Colonic mucosa (tissue), 4 donors: ENCODE results near the gene MYADM. TPM values are rescaled to one million over a fixed set of nuclear protein-coding genes. Genes with fewer than 3 reads are reported as not detected.

Experiments used
- DNase-seq: peaks from one replicate; pipeline ENCODE4 v3.0.0-alpha.2; 2020
- H3K27ac ChIP-seq: fragments of 200-600 bp; one replicate; pipeline ENCODE4 v1.8.0; 2021
- H3K27me3 ChIP-seq: fragments of 200-600 bp; one replicate; pipeline ENCODE4 v1.8.0; 2021
- H3K36me3 ChIP-seq: fragments of 200-600 bp; one replicate; pipeline ENCODE4 v1.8.0; 2021
- H3K4me1 ChIP-seq: fragments of 200-600 bp; one replicate; pipeline ENCODE4 v1.8.0; 2021; ENCODE audit warnings: mild to moderate bottlenecking
- H3K4me3 ChIP-seq: fragments of 200-600 bp; one replicate; pipeline ENCODE4 v1.8.0; 2021
- H3K9ac ChIP-seq, 2 donors: one replicate each; pipeline ENCODE4 v1.7.0; 2013; ENCODE audit warnings: control low read depth in 2 of 2, low read depth in 2 of 2, low read length in 2 of 2
- H3K9me3 ChIP-seq: fragments of 200-600 bp; one replicate; pipeline ENCODE4 v1.8.0; 2021
- intact Hi-C: fragments of 100-400 bp; cut with DNase I; formaldehyde crosslinking; loops from one replicate; pipeline ENCODE4 v1.14.1; 2022
- total RNA-seq, 2 donors: library from RNA; stranded (reverse); fragmentation: NEBNext Ultra II Directional in 1 of 2; extraction: Animal tissue kit (Norgen Biotek cat#: 25700) in 1 of 2; gene quantifications; one replicate each; pipeline ENCODE4 v1.2.1, GENCODE V29; 2021
- TF ChIP-seq, protein P1 (sequence below): fragments of 200-600 bp; IDR thresholded peaks from one replicate; pipeline ENCODE4 v1.8.0; 2022; ENCODE audit warnings: antibody characterized with exemption, mild to moderate bottlenecking
- donor health status: healthy.
- donor health status: DM: no; HTN: no; CAD: no.
- donor health status: DM: no; HTN: no; CAD: no.

The MYADM gene, protein sequence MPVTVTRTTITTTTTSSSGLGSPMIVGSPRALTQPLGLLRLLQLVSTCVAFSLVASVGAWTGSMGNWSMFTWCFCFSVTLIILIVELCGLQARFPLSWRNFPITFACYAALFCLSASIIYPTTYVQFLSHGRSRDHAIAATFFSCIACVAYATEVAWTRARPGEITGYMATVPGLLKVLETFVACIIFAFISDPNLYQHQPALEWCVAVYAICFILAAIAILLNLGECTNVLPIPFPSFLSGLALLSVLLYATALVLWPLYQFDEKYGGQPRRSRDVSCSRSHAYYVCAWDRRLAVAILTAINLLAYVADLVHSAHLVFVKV
- total RNA-seq: 100 to 1,000 TPM in 1 of 2 donors, 10 to 100 TPM in 1; 80.5 to 110 TPM

DNA sequence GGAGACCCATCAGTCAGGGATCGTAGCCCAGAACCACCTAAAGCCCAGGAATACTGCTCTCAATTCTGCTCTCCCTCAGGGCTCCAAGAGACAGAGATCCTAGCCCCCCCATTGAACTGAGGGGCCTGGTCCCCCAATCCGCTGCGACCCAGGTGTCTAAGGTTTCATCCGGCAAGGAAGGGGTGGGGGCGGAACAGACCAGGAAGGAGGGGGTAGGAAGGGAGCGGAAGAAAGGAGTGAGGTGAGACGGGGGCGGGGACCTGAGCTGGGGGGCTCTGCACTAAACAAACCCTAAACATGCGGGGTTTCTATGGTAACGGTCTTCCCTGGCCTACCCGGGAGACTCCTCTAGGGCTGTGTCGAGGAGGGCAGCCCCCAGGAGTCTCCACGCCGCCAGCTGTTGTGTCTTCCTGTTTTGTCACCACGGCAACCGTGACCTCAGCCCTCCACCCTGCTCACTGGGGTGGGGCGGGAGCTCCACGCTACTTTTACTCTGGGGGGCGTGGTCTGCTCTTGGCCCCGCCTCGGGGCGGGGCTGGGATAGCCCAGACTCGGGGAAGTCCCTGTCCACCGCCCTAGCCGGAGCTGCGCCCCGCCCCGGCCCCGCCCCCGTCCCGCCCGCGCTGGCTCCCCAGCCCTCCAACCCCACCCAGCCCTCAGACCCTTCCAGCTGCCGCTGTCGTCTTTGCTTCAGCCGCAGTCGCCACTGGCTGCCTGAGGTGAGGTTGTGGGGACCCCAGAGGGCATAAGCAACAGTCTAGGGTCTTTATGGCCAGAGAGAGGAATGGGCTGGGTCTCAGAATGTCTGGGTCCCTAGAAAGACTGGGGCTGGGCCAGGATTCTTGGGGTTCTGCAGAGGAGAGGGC is at the start of gene MYADM:
TSS of gene MYADM (plus strand) at position 659 of the 866 bp plus-strand sequence. CDS start 5,647 bp downstream, outside the sequence.
- TF ChIP-seq, protein P1, sequence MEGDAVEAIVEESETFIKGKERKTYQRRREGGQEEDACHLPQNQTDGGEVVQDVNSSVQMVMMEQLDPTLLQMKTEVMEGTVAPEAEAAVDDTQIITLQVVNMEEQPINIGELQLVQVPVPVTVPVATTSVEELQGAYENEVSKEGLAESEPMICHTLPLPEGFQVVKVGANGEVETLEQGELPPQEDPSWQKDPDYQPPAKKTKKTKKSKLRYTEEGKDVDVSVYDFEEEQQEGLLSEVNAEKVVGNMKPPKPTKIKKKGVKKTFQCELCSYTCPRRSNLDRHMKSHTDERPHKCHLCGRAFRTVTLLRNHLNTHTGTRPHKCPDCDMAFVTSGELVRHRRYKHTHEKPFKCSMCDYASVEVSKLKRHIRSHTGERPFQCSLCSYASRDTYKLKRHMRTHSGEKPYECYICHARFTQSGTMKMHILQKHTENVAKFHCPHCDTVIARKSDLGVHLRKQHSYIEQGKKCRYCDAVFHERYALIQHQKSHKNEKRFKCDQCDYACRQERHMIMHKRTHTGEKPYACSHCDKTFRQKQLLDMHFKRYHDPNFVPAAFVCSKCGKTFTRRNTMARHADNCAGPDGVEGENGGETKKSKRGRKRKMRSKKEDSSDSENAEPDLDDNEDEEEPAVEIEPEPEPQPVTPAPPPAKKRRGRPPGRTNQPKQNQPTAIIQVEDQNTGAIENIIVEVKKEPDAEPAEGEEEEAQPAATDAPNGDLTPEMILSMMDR: no peak
- Histone ChIP-seq H3K4me1 (peaks cover 7% of the 10 kb centered on the region), H3K27ac (peak within 1 kb of the TSS; percentile 86), H3K4me3 (peak within 1 kb of the TSS; percentile 57), H3K27me3 (no peaks in the 10 kb centered on the region), H3K9me3 (no peaks in the 10 kb centered on the region), H3K36me3 (no peaks in the 10 kb centered on the region), H3K9ac (peak within 1 kb of the TSS; percentile 86 to 95)
- DNase-seq: peak; percentile 100
- intact Hi-C loops: no loop called here

DNA sequence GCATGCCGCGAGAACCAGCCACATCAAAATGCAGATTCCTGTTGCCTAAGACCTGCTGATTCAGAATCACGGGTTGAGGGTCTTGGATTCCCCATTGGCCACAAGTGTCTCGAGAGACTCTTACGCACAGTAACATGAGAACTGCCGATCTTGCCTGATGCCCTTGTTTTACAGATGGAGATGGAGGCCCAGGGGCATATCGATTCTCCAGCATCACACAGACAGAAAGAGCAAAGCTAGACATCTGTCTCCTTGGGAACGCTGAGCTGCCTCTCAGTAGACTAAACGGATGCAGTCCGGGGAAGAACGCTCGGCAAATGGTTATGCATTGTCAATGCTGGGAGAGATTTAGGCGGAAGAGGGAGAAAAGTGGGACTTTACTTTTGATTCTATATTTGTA is 48.9 kb upstream of the MYADM start:
- Histone ChIP-seq H3K4me1 (no peaks in the 10 kb centered on the region), H3K9me3 (no peaks in the 10 kb centered on the region), H3K27me3 (no peaks in the 10 kb centered on the region), H3K36me3 (no peaks in the 10 kb centered on the region), H3K27ac (no peak overlapping the region), H3K4me3 (no peak overlapping the region), H3K9ac (no peak overlapping the region)
- intact Hi-C loops: no loop called here
- no peak for DNase-seq
- TF ChIP-seq, protein P1: no peak

DNA sequence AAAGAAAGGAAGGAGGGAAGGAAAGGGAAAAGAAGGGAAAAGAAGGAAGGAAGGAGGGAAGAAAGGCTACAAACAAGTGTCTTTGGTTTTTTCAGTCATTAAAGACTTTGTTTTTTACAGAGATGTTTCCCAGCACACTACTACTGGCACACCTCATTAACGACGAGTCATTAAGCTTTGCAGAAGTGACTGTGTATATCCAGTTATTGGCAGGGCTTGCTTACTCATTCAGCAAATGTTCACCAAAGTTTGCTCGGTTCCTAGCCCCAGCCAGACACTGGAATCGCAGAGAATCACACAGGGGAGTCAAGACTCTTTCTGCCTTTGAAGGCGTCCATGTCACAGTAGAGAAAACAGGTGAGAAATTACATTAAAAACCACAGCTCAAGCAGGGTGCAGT is 47.8 kb upstream of the MYADM start:
- DNase-seq: no peak
- no peaks in the 10 kb centered on the region for H3K27me3 ChIP-seq
- no peak overlapping the region for H3K27ac ChIP-seq
- no peaks in the 10 kb centered on the region for H3K9me3 ChIP-seq
- intact Hi-C loops: no loop called here
- H3K4me3 ChIP-seq: no peak overlapping the region
- no peaks in the 10 kb centered on the region for H3K4me1 ChIP-seq
- TF ChIP-seq, protein P1: no peak
- H3K9ac ChIP-seq: no peak overlapping the region
- H3K36me3 ChIP-seq: no peaks in the 10 kb centered on the region

DNA sequence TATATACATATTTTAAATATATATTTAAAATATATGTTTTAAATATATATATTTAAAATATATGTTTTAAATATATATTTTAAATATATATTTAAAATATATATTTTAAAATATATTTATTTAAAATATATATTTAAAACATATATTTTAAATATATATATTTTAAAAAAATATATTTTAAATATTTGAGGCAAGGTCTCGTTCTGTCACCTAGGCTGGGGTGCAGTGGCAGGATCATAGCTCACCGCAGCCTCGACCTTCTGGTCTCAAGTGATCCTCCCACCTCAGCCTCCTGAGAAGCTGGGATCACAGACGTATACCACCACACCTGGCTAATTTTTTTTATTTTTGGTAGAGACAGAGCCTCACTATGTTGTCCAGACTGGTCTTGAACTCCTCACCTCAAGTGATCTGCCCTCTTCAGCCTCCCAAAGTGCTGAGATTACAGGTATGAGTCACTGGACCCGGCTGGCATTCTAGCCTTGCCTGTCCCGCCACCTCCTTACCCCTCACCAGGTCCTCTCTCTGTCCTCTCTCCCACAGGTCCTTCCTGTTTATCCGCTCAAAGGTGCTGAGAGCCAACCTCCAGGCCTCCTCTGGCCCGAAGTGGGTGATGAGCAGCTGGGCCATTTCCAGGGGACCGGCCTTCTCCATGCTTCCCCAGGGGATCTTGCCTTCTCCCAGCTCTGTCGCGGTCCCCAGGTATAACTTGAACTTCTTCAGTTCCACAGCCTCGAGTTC is 44.1 kb upstream of the MYADM start:
- DNase-seq: no peak
- no peak overlapping the region for H3K9ac ChIP-seq
- H3K27me3 ChIP-seq: no peaks in the 10 kb centered on the region
- H3K27ac ChIP-seq: no peak overlapping the region
- H3K4me3 ChIP-seq: no peak overlapping the region
- H3K4me1 ChIP-seq: no peaks in the 10 kb centered on the region
- no peaks in the 10 kb centered on the region for H3K36me3 ChIP-seq
- H3K9me3 ChIP-seq: no peaks in the 10 kb centered on the region
- intact Hi-C loops: no loop called here
- TF ChIP-seq, protein P1: no peak

DNA sequence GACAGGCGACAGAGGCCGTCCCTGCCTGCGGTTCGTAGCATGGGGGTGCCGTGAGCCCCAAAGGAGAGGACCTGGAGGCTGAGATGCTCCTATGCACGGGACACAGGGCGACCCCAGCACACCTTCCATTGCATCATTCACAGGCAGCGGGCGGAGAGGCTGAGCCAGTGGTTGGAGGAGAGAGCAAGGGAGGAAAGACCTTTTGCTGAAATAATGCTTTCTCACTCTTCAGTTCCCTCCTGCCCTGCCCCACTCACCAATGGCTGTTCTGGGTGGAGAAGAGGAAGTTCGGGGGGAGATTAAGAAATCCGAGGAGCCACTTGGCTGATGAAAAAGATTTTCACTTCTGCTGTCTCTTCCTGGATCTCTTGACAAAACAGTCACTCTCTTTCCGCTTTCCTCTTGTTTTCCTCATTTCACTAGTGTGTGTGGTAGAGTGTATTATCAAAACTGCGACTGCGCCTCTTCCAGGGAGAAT is 43.5 kb upstream of the MYADM start, which contains the start of gene NLRP12:
TSS of gene NLRP12 (minus strand) at position 181 of the 478 bp plus-strand sequence. CDS start at position 41, 140 bp downstream.
- Histone ChIP-seq H3K27me3 (no peaks in the 10 kb centered on the region), H3K9ac (no peak within 1 kb of the TSS), H3K36me3 (no peaks in the 10 kb centered on the region), H3K4me3 (no peak within 1 kb of the TSS), H3K9me3 (no peaks in the 10 kb centered on the region), H3K4me1 (no peaks in the 10 kb centered on the region), H3K27ac (no peak within 1 kb of the TSS)
- TF ChIP-seq, protein P1: no peak
- intact Hi-C loops: no loop called here
- no peak for DNase-seq
